ENCODE data around the gene TRAF2.

Gene TRAF2

GRCh38 chr9:136857581-136858412 lies 28.5 kb upstream of the TRAF2 start:
- DNase-seq (ENCODE audit: insufficient read length, low spot score) (no peak), FAIRE-seq (no peak)

DNA sequence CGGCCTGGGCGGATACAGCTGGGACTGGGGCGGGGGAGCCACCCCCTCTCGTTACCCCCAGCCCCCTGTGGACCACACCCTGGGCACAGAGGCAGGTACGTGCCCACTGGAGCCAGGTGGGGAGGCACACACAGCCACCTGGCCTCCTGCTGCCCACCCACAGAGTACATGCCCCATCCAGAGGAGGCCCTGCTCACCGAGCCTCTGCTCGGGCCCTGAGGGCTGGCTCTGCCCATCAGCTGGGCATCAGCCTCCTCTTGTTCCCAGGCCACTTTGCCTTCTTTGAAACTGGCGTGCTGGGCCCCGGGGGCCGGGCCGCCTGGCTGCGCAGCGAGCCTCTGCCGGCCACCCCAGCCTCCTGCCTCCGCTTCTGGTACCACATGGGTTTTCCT lies 27.9 kb upstream of the TRAF2 start:
- TF ChIP-seq, protein P1, sequence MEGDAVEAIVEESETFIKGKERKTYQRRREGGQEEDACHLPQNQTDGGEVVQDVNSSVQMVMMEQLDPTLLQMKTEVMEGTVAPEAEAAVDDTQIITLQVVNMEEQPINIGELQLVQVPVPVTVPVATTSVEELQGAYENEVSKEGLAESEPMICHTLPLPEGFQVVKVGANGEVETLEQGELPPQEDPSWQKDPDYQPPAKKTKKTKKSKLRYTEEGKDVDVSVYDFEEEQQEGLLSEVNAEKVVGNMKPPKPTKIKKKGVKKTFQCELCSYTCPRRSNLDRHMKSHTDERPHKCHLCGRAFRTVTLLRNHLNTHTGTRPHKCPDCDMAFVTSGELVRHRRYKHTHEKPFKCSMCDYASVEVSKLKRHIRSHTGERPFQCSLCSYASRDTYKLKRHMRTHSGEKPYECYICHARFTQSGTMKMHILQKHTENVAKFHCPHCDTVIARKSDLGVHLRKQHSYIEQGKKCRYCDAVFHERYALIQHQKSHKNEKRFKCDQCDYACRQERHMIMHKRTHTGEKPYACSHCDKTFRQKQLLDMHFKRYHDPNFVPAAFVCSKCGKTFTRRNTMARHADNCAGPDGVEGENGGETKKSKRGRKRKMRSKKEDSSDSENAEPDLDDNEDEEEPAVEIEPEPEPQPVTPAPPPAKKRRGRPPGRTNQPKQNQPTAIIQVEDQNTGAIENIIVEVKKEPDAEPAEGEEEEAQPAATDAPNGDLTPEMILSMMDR (IDR thresholded peaks at IDR 0.05; ENCODE audit: insufficient read depth, missing control alignments): no peak
- DNase-seq (ENCODE audit: insufficient read length, low spot score) (no peak), FAIRE-seq (no peak)

More at GRCh38 chr9:136857581-136858412, 28.5 kb upstream of the TRAF2 start:
- TF ChIP-seq, protein P1 (IDR thresholded peaks at IDR 0.05; ENCODE audit: insufficient read depth, missing control alignments): no peak

- FAIRE-seq (no peak), DNase-seq (ENCODE audit: insufficient read length, low spot score) (no peak)
- TF ChIP-seq, protein P1 (IDR thresholded peaks at IDR 0.05; ENCODE audit: insufficient read depth, missing control alignments): no peak
These were observed 27.2 kb upstream of the TRAF2 start for GRCh38 chr9:136858844-136859757.

GRCh38 chr9:136860529-136860928 lies 25.8 kb upstream of the TRAF2 start:
- DNase-seq (ENCODE audit: insufficient read length, low spot score) (no peak), FAIRE-seq (no peak)
- TF ChIP-seq, protein P1 (IDR thresholded peaks at IDR 0.05; ENCODE audit: insufficient read depth, missing control alignments): no peak

- DNase-seq (ENCODE audit: insufficient read length, low spot score) (no peak), FAIRE-seq (no peak)
- TF ChIP-seq, protein P1 (IDR thresholded peaks at IDR 0.05; ENCODE audit: insufficient read depth, missing control alignments): no peak
These were observed 25.1 kb upstream of the TRAF2 start for GRCh38 chr9:136860933-136861873.

DNA sequence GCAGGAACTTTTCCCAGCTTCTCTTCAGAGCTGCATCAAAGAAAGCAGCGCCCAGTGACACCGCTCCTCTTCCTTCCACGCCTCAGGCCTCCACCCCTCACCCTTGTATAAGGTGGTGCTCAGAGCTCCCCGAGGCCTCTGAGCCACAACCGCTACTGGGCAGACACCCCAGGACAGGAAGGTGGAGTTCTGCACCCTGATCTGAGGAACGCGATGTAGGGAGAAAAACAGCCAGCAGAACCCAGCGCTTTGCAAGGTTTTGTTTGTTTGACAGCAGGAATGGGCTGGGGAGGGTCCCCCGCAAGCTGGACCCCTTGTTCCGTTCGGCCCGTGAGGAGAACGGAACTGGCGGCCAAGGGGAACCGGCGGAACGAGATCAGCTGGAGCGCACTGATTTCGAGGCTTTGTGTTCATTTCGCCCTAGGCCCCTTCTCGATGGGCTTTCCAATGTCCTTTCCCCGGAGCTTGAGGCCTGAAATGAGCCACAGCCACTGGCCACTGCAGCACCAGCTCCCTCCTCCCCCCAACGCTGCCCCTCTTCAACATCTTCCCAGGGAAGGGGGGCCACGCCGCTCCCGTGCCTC lies 24.4 kb upstream of the TRAF2 start:
- FAIRE-seq (no peak), DNase-seq (ENCODE audit: insufficient read length, low spot score) (no peak)
- TF ChIP-seq, protein P1 (IDR thresholded peaks at IDR 0.05; ENCODE audit: insufficient read depth, missing control alignments): no peak
